Naive thymus-derived CD4-positive, alpha-beta T cell (primary cell): ENCODE data around the gene ZNF462. TPM values are rescaled to one million over a fixed set of nuclear protein-coding genes. Genes with fewer than 3 reads are reported as not detected.

Experiments used
- ATAC-seq: fragments of 150-1000 bp; cut with Tn5 transposase; 2 replicates; pipeline ENCODE4 v1.10.0; 2021; ENCODE audit warnings: mild to moderate bottlenecking, moderate library complexity
- CTCF ChIA-PET: fragments of 350-600 bp; sonication (Branson Sonifier 250); formaldehyde crosslinking; loops from one replicate; lab custom pipeline; 2021; ENCODE audit warnings: antibody characterized with exemption; lab: Charles Lee
- POLR2A ChIA-PET: fragments of 350-600 bp; sonication (Branson Sonifier 250); formaldehyde crosslinking; loops from one replicate; lab custom pipeline; 2021; ENCODE audit warnings: antibody characterized with exemption, inconsistent platforms; lab: Charles Lee
- DNase-seq, 9 donors: peaks; one replicate each; pipeline versions ENCODE4 v3.0.0 to v3.0.0-alpha.2; 2020 to 2022; ENCODE audit warnings: mixed read lengths in 1 of 9
- H3K27ac ChIP-seq: one replicate; pipeline ENCODE4 v1.7.0; 2013; ENCODE audit warnings: mild to moderate bottlenecking, low read depth, low read length, moderate library complexity
- H3K27me3 ChIP-seq, 2 donors: one replicate each; pipeline ENCODE4 v1.7.0; 2013; ENCODE audit warnings: low read length in 2 of 2, mild to moderate bottlenecking in 2 of 2, moderate library complexity in 2 of 2; ENCODE audit not compliant: control insufficient read depth in 2 of 2, insufficient read depth in 2 of 2
- H3K36me3 ChIP-seq, 3 experiments: 1 replicate in 2 of 3; 2 replicates in 1 of 3; pipeline ENCODE4 v1.7.0; 2013; ENCODE audit warnings: low read length in 3 of 3, mild to moderate bottlenecking in 3 of 3, moderate library complexity in 1 of 3; ENCODE audit not compliant: insufficient read depth in 3 of 3, control insufficient read depth in 2 of 3
- H3K4me1 ChIP-seq, 2 donors: one replicate each; pipeline ENCODE4 v1.7.0; 2013; ENCODE audit warnings: low read length in 2 of 2, mild to moderate bottlenecking in 2 of 2, moderate library complexity in 1 of 2; ENCODE audit not compliant: control insufficient read depth in 2 of 2, insufficient read depth in 2 of 2
- H3K4me3 ChIP-seq: 2 replicates; pipeline ENCODE4 v1.7.0; 2013; ENCODE audit warnings: mild to moderate bottlenecking, low read length
- H3K9me3 ChIP-seq, 3 experiments: 1 replicate in 2 of 3; 2 replicates in 1 of 3; pipeline ENCODE4 v1.7.0; 2013; ENCODE audit warnings: low read length in 3 of 3; ENCODE audit not compliant: control insufficient read depth in 2 of 3
- H3K27ac Mint-ChIP-seq, 9 donors: one replicate each; pipeline ENCODE4 v1.8.0; 2020 to 2022; ENCODE audit warnings: mixed read lengths in 9 of 9, mild to moderate bottlenecking in 8 of 9, moderate library complexity in 5 of 9, inconsistent platforms in 2 of 9
- H3K27me3 Mint-ChIP-seq, 5 donors: one replicate each; pipeline ENCODE4 v1.8.0; 2021 to 2022; ENCODE audit warnings: mixed read lengths in 5 of 5, mild to moderate bottlenecking in 1 of 5
- H3K36me3 Mint-ChIP-seq, 5 donors: one replicate each; pipeline ENCODE4 v1.8.0; 2020 to 2022; ENCODE audit warnings: mixed read lengths in 5 of 5, mild to moderate bottlenecking in 3 of 5, inconsistent platforms in 1 of 5
- H3K4me1 Mint-ChIP-seq, 7 donors: one replicate each; pipeline ENCODE4 v1.8.0; 2020 to 2022; ENCODE audit warnings: mixed read lengths in 7 of 7, mild to moderate bottlenecking in 3 of 7, inconsistent platforms in 1 of 7
- H3K4me3 Mint-ChIP-seq, 10 donors: one replicate each; pipeline ENCODE4 v1.8.0; 2020 to 2022; ENCODE audit warnings: mild to moderate bottlenecking in 10 of 10, mixed read lengths in 10 of 10, moderate library complexity in 6 of 10, inconsistent platforms in 2 of 10
- H3K9me3 Mint-ChIP-seq, 11 donors: one replicate each; pipeline ENCODE4 v1.8.0; 2020 to 2022; ENCODE audit warnings: mixed read lengths in 11 of 11, mild to moderate bottlenecking in 4 of 11, inconsistent platforms in 1 of 11, moderate library complexity in 1 of 11
- intact Hi-C, 2 donors: fragments of 100-400 bp; cut with micrococcal nuclease; formaldehyde crosslinking; loops; one replicate each; pipeline ENCODE4 v1.15.1; 2023
- polyA plus RNA-seq, 2 donors: library from polyadenylated mRNA; unstranded; fragments of 300-500 nt; fragmentation: Illumina TruSeq; gene quantifications; one replicate each; pipeline ENCODE4 v1.2.3, GENCODE V29; 2021
- total RNA-seq, 6 experiments: library from RNA in 5 of 6; stranded (reverse) in 5 of 6; gene quantifications; 1 replicate in 5 of 6; 2 replicates in 1 of 6; pipeline ENCODE4 v1.2.3 and lab custom pipeline; 2021 to 2026

Gene ZNF462
- total and polyA plus RNA-seq, 7 experiments from 2014 or later = 0.11 to 3.2 (median 0.53) TPM; not detected in 1

- no peak overlapping the region for H3K4me3 Mint-ChIP-seq
- H3K9me3 Mint-ChIP-seq = peaks cover 0 to 14% (median 0%) of the 10 kb centered on the region in 11 donors
- no peak overlapping the region for H3K27ac Mint-ChIP-seq
- Histone ChIP-seq H3K27ac (no peak overlapping the region), H3K9me3 (no peaks in the 10 kb centered on the region), H3K36me3 (no peaks in the 10 kb centered on the region), H3K27me3 (no peaks in the 10 kb centered on the region), H3K4me3 (no peak overlapping the region), H3K4me1 (no peaks in the 10 kb centered on the region)
- ChIA-PET POLR2A (no interaction called here), CTCF (no interaction called here)
- intact Hi-C loops = no loop called here
- peaks cover 0 to 4% (median 0%) of the 10 kb centered on the region in 5 donors for H3K36me3 Mint-ChIP-seq
- no peak for DNase-seq
- peaks cover 0 to 17% (median 4%) of the 10 kb centered on the region in 7 donors for H3K4me1 Mint-ChIP-seq
- peaks cover 0 to 7% (median 7%) of the 10 kb centered on the region in 5 donors for H3K27me3 Mint-ChIP-seq
- no peak for ATAC-seq
Observed at GRCh38 chr9:106954558-106954957, 91.6 kb downstream of the ZNF462 start.

- intact Hi-C loops = no loop called here
- Histone ChIP-seq H3K9me3 (no peaks in the 10 kb centered on the region), H3K4me3 (no peak overlapping the region), H3K36me3 (no peaks in the 10 kb centered on the region), H3K27me3 (no peaks in the 10 kb centered on the region), H3K27ac (no peak overlapping the region), H3K4me1 (no peaks in the 10 kb centered on the region)
- Mint-ChIP-seq H3K4me1 (peaks cover 0 to 20% (median 7%) of the 10 kb centered on the region in 7 donors), H3K36me3 (peaks cover 0 to 4% (median 0%) of the 10 kb centered on the region in 5 donors), H3K4me3 (no peak overlapping the region), H3K27ac (peak overlapping the region in 1 of 9 donors; percentile 71), H3K9me3 (peaks cover 0 to 15% (median 0%) of the 10 kb centered on the region in 11 donors), H3K27me3 (peaks cover 0 to 7% (median 7%) of the 10 kb centered on the region in 5 donors)
- DNase-seq (no peak), ATAC-seq (no peak)
- CTCF ChIA-PET = no interaction called here
- POLR2A ChIA-PET = no interaction called here
Observed at GRCh38 chr9:106954974-106955850, 92.2 kb downstream of the ZNF462 start.

GRCh38 chr9:106956971-106957370 lies 94.0 kb downstream of the ZNF462 start:
- intact Hi-C loops = no loop called here
- CTCF ChIA-PET = interaction anchor here (0.5 kb wide), 1 partner anchor 1171 kb away, joined by 6 read pairs; no protein-coding TSS in a partner anchor
- POLR2A ChIA-PET = no interaction called here
- H3K27ac ChIP-seq = no peak overlapping the region
- H3K36me3 Mint-ChIP-seq = peaks cover 0 to 4% (median 0%) of the 10 kb centered on the region in 5 donors
- peaks cover 0 to 16% (median 2%) of the 10 kb centered on the region in 11 donors for H3K9me3 Mint-ChIP-seq
- H3K4me3 ChIP-seq = no peak overlapping the region
- peaks cover 0 to 12% (median 7%) of the 10 kb centered on the region in 5 donors for H3K27me3 Mint-ChIP-seq
- H3K9me3 ChIP-seq = no peaks in the 10 kb centered on the region
- H3K27me3 ChIP-seq = no peaks in the 10 kb centered on the region
- no peak overlapping the region for H3K27ac Mint-ChIP-seq
- peaks cover 0 to 28% (median 12%) of the 10 kb centered on the region in 7 donors for H3K4me1 Mint-ChIP-seq
- ATAC-seq (no peak), DNase-seq (no peak)
- H3K4me3 Mint-ChIP-seq = no peak overlapping the region
- no peaks in the 10 kb centered on the region for H3K36me3 ChIP-seq
- no peaks in the 10 kb centered on the region for H3K4me1 ChIP-seq

- Histone ChIP-seq H3K27ac (no peak overlapping the region), H3K27me3 (no peaks in the 10 kb centered on the region), H3K9me3 (no peaks in the 10 kb centered on the region), H3K4me1 (peaks cover 0 to 5% of the 10 kb centered on the region in 2 donors), H3K4me3 (no peak overlapping the region), H3K36me3 (no peaks in the 10 kb centered on the region)
- POLR2A ChIA-PET = no interaction called here
- Mint-ChIP-seq H3K4me3 (no peak overlapping the region), H3K27me3 (peaks cover 0 to 7% (median 0%) of the 10 kb centered on the region in 5 donors), H3K4me1 (peaks cover 0 to 35% (median 19%) of the 10 kb centered on the region in 7 donors), H3K36me3 (peaks cover 0 to 3% (median 0%) of the 10 kb centered on the region in 5 donors), H3K27ac (no peak overlapping the region), H3K9me3 (peaks cover 0 to 9% (median 2%) of the 10 kb centered on the region in 11 donors)
- no peak for ATAC-seq
- CTCF ChIA-PET = interaction anchor here (0.5 kb wide), 1 partner anchor 876 kb away, joined by 3 read pairs; no protein-coding TSS in a partner anchor
- DNase-seq = no peak
- intact Hi-C loops = no loop called here
Observed at GRCh38 chr9:106958955-106959657, 96.1 kb downstream of the ZNF462 start.

- peaks cover 0 to 6% of the 10 kb centered on the region in 2 donors for H3K4me1 ChIP-seq
- no peak overlapping the region for H3K4me3 Mint-ChIP-seq
- H3K36me3 ChIP-seq = no peaks in the 10 kb centered on the region
- DNase-seq (no peak), ATAC-seq (no peak)
- H3K27ac ChIP-seq = no peak overlapping the region
- H3K4me1 Mint-ChIP-seq = peaks cover 0 to 38% (median 30%) of the 10 kb centered on the region in 7 donors
- H3K36me3 Mint-ChIP-seq = peaks cover 0 to 8% (median 0%) of the 10 kb centered on the region in 5 donors
- CTCF ChIA-PET = no interaction called here
- no peaks in the 10 kb centered on the region for H3K27me3 ChIP-seq
- no peak overlapping the region for H3K4me3 ChIP-seq
- no peak overlapping the region for H3K27ac Mint-ChIP-seq
- peaks cover 0 to 13% (median 2%) of the 10 kb centered on the region in 11 donors for H3K9me3 Mint-ChIP-seq
- H3K9me3 ChIP-seq = no peaks in the 10 kb centered on the region
- intact Hi-C loops = no loop called here
- peaks cover 0 to 5% (median 0%) of the 10 kb centered on the region in 5 donors for H3K27me3 Mint-ChIP-seq
- POLR2A ChIA-PET = no interaction called here
Observed at GRCh38 chr9:106960258-106960657, 97.3 kb downstream of the ZNF462 start.

GRCh38 chr9:106961623-106962022 lies 98.7 kb downstream of the ZNF462 start:
- ATAC-seq (no peak), DNase-seq (no peak)
- ChIA-PET POLR2A (no interaction called here), CTCF (no interaction called here)
- intact Hi-C loops = no loop called here
- Histone ChIP-seq H3K4me3 (no peak overlapping the region), H3K27ac (no peak overlapping the region), H3K36me3 (no peaks in the 10 kb centered on the region), H3K27me3 (no peaks in the 10 kb centered on the region), H3K4me1 (peaks cover 0 to 6% of the 10 kb centered on the region in 2 donors), H3K9me3 (no peaks in the 10 kb centered on the region)
- H3K9me3 Mint-ChIP-seq = peaks cover 0 to 15% (median 2%) of the 10 kb centered on the region in 11 donors
- no peak overlapping the region for H3K4me3 Mint-ChIP-seq
- peaks cover 0 to 10% (median 0%) of the 10 kb centered on the region in 5 donors for H3K36me3 Mint-ChIP-seq
- H3K27me3 Mint-ChIP-seq = peaks cover 0 to 5% (median 0%) of the 10 kb centered on the region in 5 donors
- H3K27ac Mint-ChIP-seq = peak overlapping the region in 2 of 9 donors; percentile 4 to 6
- peaks cover 0 to 31% (median 26%) of the 10 kb centered on the region in 7 donors for H3K4me1 Mint-ChIP-seq
